Kidney (tissue), 14 donors: ENCODE measurements around the gene TNIP1. TPM values are rescaled to one million over a fixed set of nuclear protein-coding genes. Genes with fewer than 3 reads are reported as not detected.

ENCODE experiments used
- DNase-seq, 5 donors: peaks; one replicate each; pipeline ENCODE4 v3.0.0-alpha.2; 2013 to 2020
- FAIRE-seq: peaks from 2 replicates; lab custom pipeline; 2012; peaks lifted over from hg19 to GRCh38; lab: Jason Lieb, UNC
- H3K27ac ChIP-seq, 2 donors: one replicate each; pipeline ENCODE4 v1.7.0; 2013; ENCODE audit warnings: low read depth in 2 of 2, low read length in 2 of 2, inconsistent platforms in 1 of 2
- H3K27me3 ChIP-seq: one replicate; pipeline ENCODE4 v1.7.1; 2013; ENCODE audit warnings: low read length, inconsistent platforms; ENCODE audit not compliant: control insufficient read depth, insufficient read depth
- H3K36me3 ChIP-seq, 3 donors: one replicate each; pipeline versions ENCODE4 v1.7.0 to v1.7.1; 2013; ENCODE audit warnings: low read length in 3 of 3, control low read depth in 1 of 3, inconsistent platforms in 1 of 3; ENCODE audit not compliant: insufficient read depth in 3 of 3, control insufficient read depth in 2 of 3
- H3K4me1 ChIP-seq, 3 donors: one replicate each; pipeline versions ENCODE4 v1.7.0 to v1.7.1; 2013; ENCODE audit warnings: low read length in 3 of 3, inconsistent platforms in 1 of 3, low read depth in 1 of 3; ENCODE audit not compliant: control insufficient read depth in 2 of 3, insufficient read depth in 2 of 3
- H3K4me3 ChIP-seq, 3 donors: one replicate each; pipeline versions ENCODE4 v1.7.0 to v1.8.1; 2013; ENCODE audit warnings: low read length in 3 of 3, control low read depth in 1 of 3, inconsistent platforms in 1 of 3
- H3K9ac ChIP-seq, 3 donors: one replicate each; pipeline versions ENCODE4 v1.7.0 to v1.7.1; 2013; ENCODE audit warnings: low read length in 3 of 3, control low read depth in 1 of 3, inconsistent platforms in 1 of 3
- H3K9me3 ChIP-seq, 3 donors: one replicate each; pipeline versions ENCODE4 v1.7.0 to v1.7.1; 2013; ENCODE audit warnings: low read length in 3 of 3, control low read depth in 1 of 3, inconsistent platforms in 1 of 3; ENCODE audit not compliant: control insufficient read depth in 2 of 3, insufficient read depth in 1 of 3
- intact Hi-C: fragments of 100-400 bp; cut with DNase I; formaldehyde crosslinking; loops from one replicate; pipeline ENCODE4 v1.11.1; 2022
- polyA plus RNA-seq: library from polyadenylated mRNA; stranded (reverse); fragments of 350-450 nt; fragmentation: Illumina TruSeq; extraction: RNeasy Lipid Tissue Mini Kit (QIAGEN cat#74804); gene quantifications from one replicate; pipeline ENCODE4 v1.2.3, GENCODE V29; 2014; ENCODE audit warnings: low read depth, low replicate concordance; ENCODE audit not compliant: insufficient read depth
- total RNA-seq: library from RNA; stranded (reverse); fragmentation: NEBNext Ultra II Directional; extraction: Animal tissue kit (Norgen Biotek cat#: 25700); gene quantifications from one replicate; pipeline ENCODE4 v1.2.1, GENCODE V29; 2021
- TF ChIP-seq, protein P1 (sequence below): IDR thresholded peaks from 3 replicates; pipeline ENCODE4 v1.5.1; 2012; ENCODE audit warnings: mild to moderate bottlenecking, moderate library complexity, borderline replicate concordance; ENCODE audit not compliant: insufficient read depth; ENCODE audit errors: extremely low read depth
- donor health status: control.
- donor health status: control.
- donor health status: control.
- donor health status: control.
- donor health status: control.
- donor health status: DM: yes; HTN: yes; CAD: no.
- donor health status: Normal renal cell carcinoma (clear cell type).

Gene TNIP1
- total and polyA plus RNA-seq, 2 donors from 2014 or later, result 109 to 132 TPM

DNA sequence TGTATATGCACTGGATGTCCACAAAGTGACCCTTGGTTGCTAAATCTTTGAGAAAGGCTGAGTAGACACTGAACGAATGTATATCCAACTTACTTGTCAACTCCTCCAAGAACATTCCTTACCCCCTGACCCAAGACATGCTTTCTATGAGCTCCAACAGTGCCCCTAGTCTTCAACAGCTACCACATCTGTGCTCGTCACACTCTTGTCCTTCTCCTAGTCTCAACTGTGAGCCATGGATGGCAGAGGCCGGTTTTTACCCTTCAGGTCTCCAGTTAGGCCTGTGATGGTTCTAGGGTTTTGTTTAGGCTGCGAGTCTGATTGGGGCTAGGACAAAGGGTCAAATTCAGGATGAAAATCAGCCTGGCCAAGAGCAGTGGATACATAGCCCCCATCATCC, 79.4 kb downstream of the TNIP1 start:
- Histone ChIP-seq H3K27me3 (no peaks in the 10 kb centered on the region), H3K27ac (no peak overlapping the region), H3K9me3 (no peaks in the 10 kb centered on the region), H3K4me3 (no peak overlapping the region), H3K36me3 (no peaks in the 10 kb centered on the region), H3K9ac (no peak overlapping the region), H3K4me1 (peaks cover 2 to 37% (median 24%) of the 10 kb centered on the region in 3 donors)
- FAIRE-seq, result no peak
- TF ChIP-seq, protein P1, sequence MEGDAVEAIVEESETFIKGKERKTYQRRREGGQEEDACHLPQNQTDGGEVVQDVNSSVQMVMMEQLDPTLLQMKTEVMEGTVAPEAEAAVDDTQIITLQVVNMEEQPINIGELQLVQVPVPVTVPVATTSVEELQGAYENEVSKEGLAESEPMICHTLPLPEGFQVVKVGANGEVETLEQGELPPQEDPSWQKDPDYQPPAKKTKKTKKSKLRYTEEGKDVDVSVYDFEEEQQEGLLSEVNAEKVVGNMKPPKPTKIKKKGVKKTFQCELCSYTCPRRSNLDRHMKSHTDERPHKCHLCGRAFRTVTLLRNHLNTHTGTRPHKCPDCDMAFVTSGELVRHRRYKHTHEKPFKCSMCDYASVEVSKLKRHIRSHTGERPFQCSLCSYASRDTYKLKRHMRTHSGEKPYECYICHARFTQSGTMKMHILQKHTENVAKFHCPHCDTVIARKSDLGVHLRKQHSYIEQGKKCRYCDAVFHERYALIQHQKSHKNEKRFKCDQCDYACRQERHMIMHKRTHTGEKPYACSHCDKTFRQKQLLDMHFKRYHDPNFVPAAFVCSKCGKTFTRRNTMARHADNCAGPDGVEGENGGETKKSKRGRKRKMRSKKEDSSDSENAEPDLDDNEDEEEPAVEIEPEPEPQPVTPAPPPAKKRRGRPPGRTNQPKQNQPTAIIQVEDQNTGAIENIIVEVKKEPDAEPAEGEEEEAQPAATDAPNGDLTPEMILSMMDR, result no peak
- intact Hi-C loops, result no loop called here
- DNase-seq, result no peak

DNA sequence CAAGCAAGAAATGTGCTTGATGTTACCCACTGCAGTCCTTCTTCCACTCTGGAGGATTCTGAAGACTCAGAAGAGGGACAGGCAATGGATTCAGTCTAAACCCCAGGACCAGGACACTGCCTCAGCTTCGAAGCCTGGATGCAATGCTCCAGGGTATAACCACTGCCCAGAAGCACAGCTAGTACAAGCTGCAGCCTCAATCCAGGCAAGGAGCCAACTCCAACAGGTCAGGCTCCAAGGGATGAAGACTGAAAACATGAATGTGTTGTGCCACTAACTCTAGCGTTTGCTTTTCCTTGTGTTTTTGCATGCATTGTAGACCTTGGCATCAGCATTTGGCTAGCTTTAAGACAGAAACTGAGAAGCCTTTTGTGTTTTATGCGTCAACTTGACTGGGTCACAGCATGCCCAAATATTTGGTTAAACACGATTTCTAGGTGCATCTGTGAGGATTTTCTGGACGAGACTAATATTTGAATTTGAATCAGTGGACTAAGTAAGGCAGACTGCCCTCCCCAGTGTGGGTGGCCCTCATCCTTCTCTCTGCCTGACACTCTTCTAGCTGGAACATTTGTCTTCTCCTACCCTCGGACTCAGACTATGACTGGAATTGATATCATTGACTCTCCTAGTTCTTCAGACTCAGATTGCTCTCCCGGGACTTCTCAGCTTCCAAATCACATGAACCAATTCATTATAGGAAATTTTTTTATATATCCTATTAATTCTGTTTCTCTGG, 81.0 kb downstream of the TNIP1 start:
- Histone ChIP-seq H3K4me3 (no peak overlapping the region), H3K9me3 (no peaks in the 10 kb centered on the region), H3K27ac (no peak overlapping the region), H3K36me3 (no peaks in the 10 kb centered on the region), H3K4me1 (peaks cover 0 to 22% (median 12%) of the 10 kb centered on the region in 3 donors), H3K27me3 (no peaks in the 10 kb centered on the region), H3K9ac (no peak overlapping the region)
- no peak for FAIRE-seq
- TF ChIP-seq, protein P1, result no peak
- DNase-seq, result no peak
- intact Hi-C loops, result no loop called here

DNA sequence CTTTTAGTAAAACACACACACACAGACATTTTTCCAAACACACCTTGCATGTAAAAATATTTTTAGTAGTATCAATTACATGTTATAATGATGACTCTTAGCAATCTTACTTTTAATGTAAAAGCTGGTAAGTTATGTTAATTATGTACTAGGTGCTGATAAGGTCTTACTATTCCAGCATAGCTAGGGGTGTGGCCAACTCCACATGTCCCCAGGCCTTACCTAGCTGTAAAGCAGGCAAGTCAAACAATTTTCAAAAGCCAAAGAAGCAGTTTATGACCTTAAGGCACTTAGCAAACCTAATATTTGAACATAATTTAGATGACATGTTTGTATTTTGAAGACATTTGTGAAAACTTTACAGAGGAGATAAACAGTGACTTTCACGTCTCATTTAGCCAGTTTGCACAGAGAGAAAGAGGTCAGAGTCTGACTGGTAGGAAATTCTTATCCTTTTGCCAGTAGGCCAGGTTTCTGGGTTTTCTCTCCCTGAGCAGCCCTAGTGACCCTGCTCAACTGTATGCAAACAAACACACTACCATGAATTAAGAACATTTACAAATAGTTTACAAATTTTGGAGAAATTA, 86.9 kb downstream of the TNIP1 start:
- TF ChIP-seq, protein P1, result no peak
- H3K9ac ChIP-seq, result no peak overlapping the region
- no peak overlapping the region for H3K27ac ChIP-seq
- H3K27me3 ChIP-seq, result no peaks in the 10 kb centered on the region
- no peaks in the 10 kb centered on the region for H3K36me3 ChIP-seq
- H3K4me1 ChIP-seq, result no peaks in the 10 kb centered on the region
- FAIRE-seq, result no peak
- H3K4me3 ChIP-seq, result no peak overlapping the region
- intact Hi-C loops, result no loop called here
- H3K9me3 ChIP-seq, result peaks cover 0 to 5% (median 0%) of the 10 kb centered on the region in 3 donors
- no peak for DNase-seq
